HG02885 (cell line): ENCODE results near the gene COP1.

Experiments
- ATAC-seq: cut with Tn5 transposase; IDR thresholded peaks from one replicate; pipeline ENCODE4 v1.9.1; 2021; ENCODE audit warnings: mild to moderate bottlenecking; ENCODE audit not compliant: unreplicated experiment, poor library complexity

COP1 gene

GRCh38 chr1:175914115-175914514, 293.0 kb downstream of the COP1 start:
- ATAC-seq, result no peak

GRCh38 chr1:175911138-175911537, 295.9 kb downstream of the COP1 start:
- ATAC-seq, result no peak

GRCh38 chr1:175906370-175906769, 300.7 kb downstream of the COP1 start:
- no peak for ATAC-seq

- ATAC-seq, result no peak
Observed at GRCh38 chr1:175904808-175905207, 302.3 kb downstream of the COP1 start.

GRCh38 chr1:175902281-175902680, 304.8 kb downstream of the COP1 start:
- no peak for ATAC-seq

- no peak for ATAC-seq
Observed at GRCh38 chr1:175901076-175901836, 305.8 kb downstream of the COP1 start.

- ATAC-seq, result no peak
Observed at GRCh38 chr1:175900171-175900570, 306.9 kb downstream of the COP1 start.

GRCh38 chr1:175895966-175896365, 311.1 kb downstream of the COP1 start:
- ATAC-seq, result no peak
